Mesodermal cell (in vitro differentiated cells): ENCODE measurements around the gene CCL13. TPM values are rescaled to one million over a fixed set of nuclear protein-coding genes. Genes with fewer than 3 reads are reported as not detected.
"Not testable (repeated sequence)": the region's sequence is repeated elsewhere in the genome, so short reads cannot be mapped to it uniquely, and the experiment has no call there.

Experiments used
- H3K27ac ChIP-seq: 2 replicates; pipeline ENCODE4 v1.7.0; 2013; ENCODE audit warnings: mild to moderate bottlenecking, low read depth, low read length, moderate library complexity; ENCODE audit not compliant: severe bottlenecking
- H3K36me3 ChIP-seq: 2 replicates; pipeline ENCODE4 v1.7.1; 2013; ENCODE audit warnings: mild to moderate bottlenecking, low read length, moderate library complexity; ENCODE audit not compliant: control insufficient read depth, insufficient read depth
- H3K4me1 ChIP-seq: one replicate; pipeline ENCODE4 v1.7.1; 2013; ENCODE audit warnings: mild to moderate bottlenecking, low read length; ENCODE audit not compliant: insufficient read depth, control insufficient read depth, poor library complexity, severe bottlenecking
- H3K4me3 ChIP-seq: 2 replicates; pipeline ENCODE4 v1.7.0; 2013; ENCODE audit warnings: low read length, control low read depth, mild to moderate bottlenecking; ENCODE audit not compliant: insufficient read depth, poor library complexity, severe bottlenecking; ENCODE audit errors: extremely low read depth
- H3K9me3 ChIP-seq: 2 replicates; pipeline ENCODE4 v1.7.1; 2013; ENCODE audit warnings: mild to moderate bottlenecking, low read length, moderate library complexity; ENCODE audit not compliant: control insufficient read depth
- WGBS, 2 experiments: methylation state at CpG; one replicate each; pipeline ENCODE4 v1.1.5; 2013; ENCODE audit warnings: missing lambda C conversion rate in 2 of 2; ENCODE audit not compliant: insufficient coverage in 2 of 2; 5-methylcytosine and 5-hydroxymethylcytosine counted together
- polyA plus RNA-seq, 2 experiments: library from polyadenylated mRNA; stranded (reverse); fragments of 50-300 nt; gene quantifications; one replicate each; pipeline ENCODE4 v1.2.3, GENCODE V29; 2013

Gene CCL13
- polyA plus RNA-seq (2013, experiment 1 of 2): not detected
- not detected for polyA plus RNA-seq (2013, experiment 2 of 2)

DNA sequence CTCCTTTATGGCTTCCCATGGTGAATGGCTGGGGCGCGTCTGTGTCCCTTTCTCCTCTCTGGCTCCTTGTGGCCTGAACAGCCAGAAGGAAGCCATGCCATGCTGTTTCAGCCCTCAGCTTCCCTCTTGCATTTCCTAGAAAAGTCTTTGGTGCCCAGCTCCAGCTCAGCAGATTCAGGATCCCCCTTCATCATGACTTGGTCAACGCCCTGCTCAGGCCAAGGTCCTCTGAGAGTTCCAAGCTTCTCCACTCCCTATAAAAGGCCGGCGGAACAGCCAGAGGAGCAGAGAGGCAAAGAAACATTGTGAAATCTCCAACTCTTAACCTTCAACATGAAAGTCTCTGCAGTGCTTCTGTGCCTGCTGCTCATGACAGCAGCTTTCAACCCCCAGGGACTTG lies at the start of gene CCL13:
CCL13 (plus strand) TSS at position 287 of the 400 bp plus-strand sequence; CDS start at position 334, 47 bp downstream.
- 90 to 94% methylated on average over 5 of the region's 5 CpGs for WGBS, 2 experiments
- H3K27ac ChIP-seq: no peak within 1 kb of the TSS
- H3K36me3 ChIP-seq: no peaks in the 10 kb centered on the region
- H3K9me3 ChIP-seq: no peaks in the 10 kb centered on the region
- no peak within 1 kb of the TSS for H3K4me3 ChIP-seq
- H3K4me1 ChIP-seq: no peaks in the 10 kb centered on the region

DNA sequence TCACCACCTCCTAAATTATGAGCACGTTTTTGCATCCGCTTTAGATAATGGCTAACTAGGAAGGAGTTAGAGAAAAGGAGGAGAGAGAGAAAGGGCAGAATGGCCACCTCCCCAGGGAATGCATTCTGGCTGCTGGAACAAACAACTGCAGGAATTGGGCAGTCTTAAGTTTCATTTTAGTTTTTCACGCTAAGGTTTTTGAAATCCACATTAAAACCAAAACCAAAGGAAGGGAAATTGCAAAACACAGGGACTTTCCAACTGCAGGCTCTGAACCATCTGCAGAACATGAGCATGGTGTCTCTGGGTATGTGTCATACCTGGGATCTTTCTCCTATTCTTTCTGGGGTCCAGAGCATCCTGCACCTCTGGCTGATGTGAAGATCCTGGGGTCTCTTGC lies 49.2 kb upstream of the CCL13 start:
- Histone ChIP-seq H3K27ac (no peak overlapping the region), H3K9me3 (no peaks in the 10 kb centered on the region), H3K4me1 (no peaks in the 10 kb centered on the region), H3K36me3 (no peaks in the 10 kb centered on the region), H3K4me3 (no peak overlapping the region)
- WGBS, 2 experiments: 40% methylated on average over 1 of the region's 3 CpGs; no CpG with 5 or more reads in 1 of the 2 experiments

DNA sequence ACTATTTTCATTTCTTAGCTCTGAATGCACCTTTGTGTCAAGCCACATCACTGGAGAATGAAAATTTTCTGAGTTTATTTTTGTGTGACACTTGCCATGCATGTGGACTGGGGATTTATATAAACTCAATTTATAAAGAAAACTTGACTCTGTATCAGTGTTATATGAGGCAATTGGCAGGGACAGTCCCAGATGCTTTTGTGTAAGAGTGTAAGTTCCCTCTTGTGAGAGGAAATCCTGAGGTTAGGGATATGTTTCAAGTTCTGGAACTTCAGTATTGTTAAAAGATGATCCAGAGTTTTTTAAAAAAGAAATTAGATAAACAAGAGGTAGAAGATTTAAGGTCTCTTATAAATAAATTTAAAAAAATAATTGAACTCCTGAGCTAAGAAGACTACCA lies 47.9 kb upstream of the CCL13 start:
- no peaks in the 10 kb centered on the region for H3K9me3 ChIP-seq
- H3K4me3 ChIP-seq: no peak overlapping the region
- H3K36me3 ChIP-seq: no peaks in the 10 kb centered on the region
- no peaks in the 10 kb centered on the region for H3K4me1 ChIP-seq
- H3K27ac ChIP-seq: no peak overlapping the region

DNA sequence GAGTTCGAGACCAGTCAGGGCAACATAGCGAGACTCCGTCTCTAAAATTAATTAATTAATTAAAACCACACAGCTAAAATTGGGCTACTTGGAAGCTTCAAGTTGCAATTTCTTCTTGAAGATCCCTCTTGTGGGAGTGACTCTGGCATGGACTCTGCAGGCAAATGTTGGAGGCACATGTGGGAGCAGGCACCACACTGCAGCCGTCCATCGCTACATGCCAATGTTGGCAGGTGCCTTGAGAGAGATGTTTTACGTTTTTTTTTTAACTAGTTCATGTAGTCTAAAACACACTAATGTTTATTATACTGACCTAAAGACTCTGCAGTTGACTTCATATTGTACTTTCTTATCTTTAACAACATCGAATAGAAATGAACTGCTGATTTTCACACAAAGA lies 45.0 kb upstream of the CCL13 start:
- Histone ChIP-seq H3K36me3 (no peaks in the 10 kb centered on the region), H3K27ac (no peak overlapping the region), H3K4me3 (no peak overlapping the region), H3K4me1 (no peaks in the 10 kb centered on the region), H3K9me3 (no peaks in the 10 kb centered on the region)
- WGBS, 2 experiments: 75 to 83% methylated on average over 2 to 3 of the region's 7 CpGs

DNA sequence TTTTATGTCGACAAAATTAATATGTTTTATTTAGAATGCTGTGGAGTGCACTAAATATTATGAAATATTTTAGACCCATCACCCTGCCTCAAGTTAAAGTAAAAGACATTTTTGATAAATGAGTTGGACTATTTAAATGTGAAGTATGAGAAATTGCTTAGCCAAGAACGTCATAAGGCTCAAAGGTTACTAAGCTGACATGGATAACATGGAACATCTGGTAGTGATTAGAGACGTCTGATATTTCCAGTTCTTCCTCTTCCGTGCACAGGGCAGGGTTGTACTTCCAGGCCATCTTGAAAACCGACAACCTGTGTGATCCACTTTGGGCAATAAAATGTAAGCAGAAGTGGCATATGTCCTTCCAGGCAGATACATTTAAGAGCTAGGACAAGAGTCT lies 44.2 kb upstream of the CCL13 start:
- H3K36me3 ChIP-seq: no peaks in the 10 kb centered on the region
- no peak overlapping the region for H3K27ac ChIP-seq
- no peaks in the 10 kb centered on the region for H3K4me1 ChIP-seq
- WGBS, 2 experiments: 57 to 59% methylated on average over 4 of the region's 5 CpGs
- no peaks in the 10 kb centered on the region for H3K9me3 ChIP-seq
- H3K4me3 ChIP-seq: no peak overlapping the region

DNA sequence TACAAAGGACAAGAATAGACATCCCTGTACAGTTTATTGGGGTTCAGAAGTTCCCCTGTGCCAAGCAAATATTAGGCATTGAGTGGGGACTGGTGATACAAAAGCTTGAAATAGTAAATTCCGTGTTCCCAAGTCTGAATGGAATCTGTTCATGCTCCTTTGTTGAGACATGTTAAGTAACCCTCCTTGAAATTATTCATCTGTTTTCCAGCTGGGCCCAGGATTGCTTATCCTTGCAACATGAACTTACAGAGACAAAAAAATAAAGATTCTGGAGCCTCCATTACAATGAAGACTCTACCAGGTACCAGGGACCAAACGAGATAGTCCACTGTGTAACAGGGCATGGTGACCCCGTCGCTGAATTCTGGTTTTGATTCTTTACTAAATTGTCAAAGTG lies 43.1 kb upstream of the CCL13 start:
- 86 to 90% methylated on average over 2 to 4 of the region's 4 CpGs for WGBS, 2 experiments
- Histone ChIP-seq H3K36me3 (no peaks in the 10 kb centered on the region), H3K4me1 (no peaks in the 10 kb centered on the region), H3K4me3 (no peak overlapping the region), H3K9me3 (no peaks in the 10 kb centered on the region), H3K27ac (no peak overlapping the region)

DNA sequence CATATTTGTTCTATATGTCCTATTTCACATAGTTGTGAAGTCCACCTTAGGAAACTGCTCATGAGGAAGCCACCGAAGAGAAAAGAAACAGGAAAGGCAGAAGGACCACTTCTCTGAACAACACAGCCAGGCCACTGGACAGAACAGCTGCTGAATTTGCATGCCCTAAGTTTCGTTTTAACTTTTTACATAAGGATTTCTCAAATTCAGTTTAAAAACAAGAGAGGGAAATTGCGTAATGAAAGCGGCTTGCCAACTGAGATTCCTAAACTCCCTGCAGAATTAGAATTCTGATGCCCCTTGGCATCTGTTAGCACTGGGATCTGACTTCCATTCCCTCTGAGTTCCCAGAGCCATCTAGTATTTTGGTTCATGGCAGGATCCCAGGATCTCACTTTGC lies 42.0 kb upstream of the CCL13 start:
- Histone ChIP-seq H3K27ac (no peak overlapping the region), H3K9me3 (no peaks in the 10 kb centered on the region), H3K36me3 (no peaks in the 10 kb centered on the region), H3K4me1 (no peaks in the 10 kb centered on the region), H3K4me3 (no peak overlapping the region)
- 87 to 96% methylated on average over 3 to 4 of the region's 4 CpGs for WGBS, 2 experiments

DNA sequence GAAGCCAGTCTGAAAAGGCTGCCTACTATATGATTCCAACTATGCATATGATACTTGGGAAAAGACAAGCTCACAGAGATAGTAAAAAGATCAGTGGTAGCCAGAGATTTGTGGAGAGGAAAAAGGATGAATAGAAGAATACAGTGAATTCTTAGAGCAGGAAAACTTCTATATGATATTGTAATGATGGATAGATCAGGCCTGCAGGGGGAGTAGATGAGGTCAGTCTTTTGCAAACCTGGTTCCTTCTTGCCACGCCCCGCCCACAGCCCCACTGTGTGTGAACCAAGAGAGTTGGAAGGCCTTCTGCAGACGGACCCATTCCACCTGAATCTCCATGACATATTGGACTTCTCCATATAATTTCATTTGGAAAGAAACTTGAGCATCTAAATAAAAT lies 37.8 kb upstream of the CCL13 start:
- 71% methylated on average over 2 of the region's 3 CpGs; no CpG with 5 or more reads in 1 of the 2 experiments for WGBS, 2 experiments
- no peak overlapping the region for H3K27ac ChIP-seq
- H3K4me3 ChIP-seq: no peak overlapping the region
- no peaks in the 10 kb centered on the region for H3K9me3 ChIP-seq
- H3K4me1 ChIP-seq: no peaks in the 10 kb centered on the region
- H3K36me3 ChIP-seq: no peaks in the 10 kb centered on the region

DNA sequence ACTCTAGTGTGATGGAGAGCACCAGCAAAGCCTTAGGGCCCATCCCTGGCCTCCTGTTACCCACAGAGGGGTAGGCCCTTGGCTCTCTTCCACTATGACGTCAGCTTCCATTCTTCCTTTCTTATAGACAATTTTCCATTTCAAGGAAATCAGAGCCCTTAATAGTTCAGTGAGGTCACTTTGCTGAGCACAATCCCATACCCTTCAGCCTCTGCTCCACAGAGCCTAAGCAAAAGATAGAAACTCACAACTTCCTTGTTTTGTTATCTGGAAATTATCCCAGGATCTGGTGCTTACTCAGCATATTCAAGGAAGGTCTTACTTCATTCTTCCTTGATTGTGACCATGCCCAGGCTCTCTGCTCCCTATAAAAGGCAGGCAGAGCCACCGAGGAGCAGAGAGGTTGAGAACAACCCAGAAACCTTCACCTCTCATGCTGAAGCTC lies 37.2 kb upstream of the CCL13 start, which contains the start of gene CCL8:
CCL8 (plus strand) TSS at position 397 of the 445 bp plus-strand sequence. CDS start 67 bp downstream, outside the sequence.
- H3K4me3 ChIP-seq: no peak within 1 kb of the TSS
- H3K36me3 ChIP-seq: no peaks in the 10 kb centered on the region
- H3K27ac ChIP-seq: no peak within 1 kb of the TSS
- H3K9me3 ChIP-seq: no peaks in the 10 kb centered on the region
- H3K4me1 ChIP-seq: no peaks in the 10 kb centered on the region
- 93 to 100% methylated on average over 2 of the region's 2 CpGs for WGBS, 2 experiments

DNA sequence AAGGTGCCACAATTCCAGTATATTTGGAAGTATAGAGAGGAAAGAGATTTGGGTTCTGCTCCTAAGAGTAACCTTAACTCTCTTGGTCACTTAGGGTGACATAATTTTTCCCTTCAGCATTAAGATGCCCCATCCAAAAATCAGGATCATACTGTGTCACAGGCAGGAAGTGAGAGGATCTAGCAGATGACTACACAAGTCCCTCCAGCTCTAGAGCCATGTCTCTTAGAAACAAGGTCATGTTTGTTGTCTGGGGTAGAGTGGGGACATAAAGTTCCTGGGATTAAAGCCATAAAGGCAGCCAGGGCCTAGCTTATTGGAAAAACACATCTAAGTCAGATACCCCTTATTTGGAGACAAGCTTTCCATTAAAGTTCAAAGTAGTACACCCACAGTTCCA lies 34.3 kb upstream of the CCL13 start:
- Histone ChIP-seq H3K9me3 (no peaks in the 10 kb centered on the region), H3K4me1 (no peaks in the 10 kb centered on the region), H3K36me3 (no peaks in the 10 kb centered on the region), H3K27ac (no peak overlapping the region), H3K4me3 (no peak overlapping the region)

DNA sequence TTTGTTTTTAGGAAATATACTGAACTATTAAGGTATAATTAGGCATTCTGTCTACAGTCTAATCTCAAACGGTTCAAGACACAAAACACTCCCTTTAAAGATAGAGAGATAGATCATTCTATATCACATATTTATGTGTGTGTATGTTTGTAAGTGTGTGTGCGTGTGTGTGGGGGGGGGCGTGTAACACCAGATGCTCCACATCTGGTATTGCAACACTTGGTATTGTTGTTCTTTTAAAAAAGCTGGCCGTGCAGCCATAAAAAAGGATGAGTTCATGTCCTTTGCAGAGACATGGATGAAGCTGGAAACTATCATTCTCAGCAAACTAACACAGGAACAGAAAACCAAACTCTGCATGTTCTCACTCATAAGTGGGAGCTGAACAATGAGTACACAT lies 28.7 kb upstream of the CCL13 start:
- H3K4me1 ChIP-seq, H3K4me3 ChIP-seq: not testable (repeated sequence)
- no CpG with 5 or more reads among the region's 4 CpGs for WGBS, 2 experiments

More for the DNA sequence above, 28.7 kb upstream of the CCL13 start:
- H3K27ac ChIP-seq, H3K9me3 ChIP-seq, H3K36me3 ChIP-seq: not testable (repeated sequence)
